ENCODE measurements around the gene MCHR1. TPM values are rescaled to one million over a fixed set of nuclear protein-coding genes. Genes with fewer than 3 reads are reported as not detected.
"Not testable (repeated sequence)": the region's sequence is repeated elsewhere in the genome, so short reads cannot be mapped to it uniquely, and the experiment has no call there.

MCHR1 gene
- total RNA-seq, 3 donors from 2014 or later = not detected

DNA sequence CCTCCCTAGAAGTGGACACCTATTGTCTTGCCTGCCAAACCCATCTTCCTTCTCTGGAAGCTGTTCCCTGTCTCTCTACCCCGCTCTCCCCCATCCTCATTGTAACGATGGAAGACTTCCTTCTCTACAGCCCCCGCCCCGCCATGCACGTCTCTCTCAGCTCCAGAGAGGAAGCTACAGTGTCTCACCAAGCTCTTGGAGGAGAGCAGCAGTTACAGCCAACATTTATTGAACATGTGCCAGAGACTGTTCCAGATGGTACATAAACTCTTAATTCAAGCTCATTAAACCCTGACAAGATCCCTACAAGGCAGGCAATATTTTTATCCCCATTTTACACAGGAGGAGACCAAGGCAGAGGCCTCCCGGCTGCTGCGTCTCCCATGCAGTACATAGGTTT, 15.1 kb downstream of the MCHR1 start:
- Mint-ChIP-seq H3K4me1 (ENCODE audit: low read depth) (no peaks in the 10 kb centered on the region), H3K4me3 (no peak overlapping the region), H3K36me3 (ENCODE audit: insufficient read depth) (no peaks in the 10 kb centered on the region), H3K9me3 (no peaks in the 10 kb centered on the region), H3K27me3 (ENCODE audit: low read depth) (no peaks in the 10 kb centered on the region)
- DNase-seq = no peak
- no peak for ATAC-seq

DNA sequence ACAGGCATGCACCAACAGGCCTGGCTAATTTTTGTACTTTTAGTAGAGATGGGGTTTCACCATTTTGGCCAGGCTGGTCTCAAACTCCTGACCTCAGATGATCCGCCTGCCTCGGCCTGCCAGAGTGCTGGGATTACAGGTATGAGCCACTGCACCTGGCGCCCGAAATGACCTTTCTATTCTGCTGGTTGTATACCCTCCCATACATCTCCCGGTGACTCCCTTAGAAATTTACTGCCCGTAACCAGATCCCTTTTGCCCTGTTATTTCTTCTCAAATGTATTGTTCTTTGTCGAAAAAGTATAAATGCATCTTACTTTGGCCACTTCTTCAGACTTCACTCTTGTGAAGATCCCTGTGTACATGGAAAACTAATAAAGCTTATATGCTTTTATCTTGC, 22.0 kb downstream of the MCHR1 start:
- Mint-ChIP-seq H3K36me3 (ENCODE audit: insufficient read depth) (no peaks in the 10 kb centered on the region), H3K9me3 (no peaks in the 10 kb centered on the region), H3K4me3 (no peak overlapping the region), H3K4me1 (ENCODE audit: low read depth) (peaks cover 12% of the 10 kb centered on the region), H3K27me3 (ENCODE audit: low read depth) (no peaks in the 10 kb centered on the region)
- DNase-seq (no peak), ATAC-seq (no peak)

DNA sequence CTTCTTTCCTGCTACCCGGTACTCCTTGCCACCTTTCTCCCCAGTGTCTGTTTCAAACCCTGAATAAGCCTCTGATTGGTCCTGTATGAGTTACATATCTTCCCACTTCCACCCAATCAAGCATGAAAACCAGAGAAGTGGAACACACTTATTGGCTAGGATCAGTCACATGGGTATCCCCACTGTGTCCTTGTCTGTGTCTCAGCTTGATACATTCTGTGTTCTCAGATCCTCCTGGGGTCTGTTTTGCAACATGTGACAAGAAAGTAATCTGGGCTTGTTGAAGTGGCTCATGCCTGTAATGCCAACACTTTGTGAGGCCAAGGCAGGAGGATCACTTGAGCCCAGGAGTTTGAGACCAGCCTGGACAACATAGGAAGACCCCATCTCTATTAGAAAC, 23.9 kb downstream of the MCHR1 start:
- H3K4me3 Mint-ChIP-seq = no peak overlapping the region
- peaks cover 12% of the 10 kb centered on the region for H3K4me1 Mint-ChIP-seq (ENCODE audit: low read depth)
- DNase-seq (no peak), ATAC-seq (no peak)
- no peaks in the 10 kb centered on the region for H3K27me3 Mint-ChIP-seq (ENCODE audit: low read depth)
- no peaks in the 10 kb centered on the region for H3K9me3 Mint-ChIP-seq
- no peaks in the 10 kb centered on the region for H3K36me3 Mint-ChIP-seq (ENCODE audit: insufficient read depth)

GRCh38 chr22:40703736-40704135, 24.5 kb downstream of the MCHR1 start:
- ATAC-seq = no peak
- H3K36me3 Mint-ChIP-seq (ENCODE audit: insufficient read depth) = no peaks in the 10 kb centered on the region
- DNase-seq = no peak
- H3K4me3 Mint-ChIP-seq = no peak overlapping the region
- H3K9me3 Mint-ChIP-seq = no peaks in the 10 kb centered on the region
- H3K4me1 Mint-ChIP-seq (ENCODE audit: low read depth) = peaks cover 12% of the 10 kb centered on the region
- no peaks in the 10 kb centered on the region for H3K27me3 Mint-ChIP-seq (ENCODE audit: low read depth)

DNA sequence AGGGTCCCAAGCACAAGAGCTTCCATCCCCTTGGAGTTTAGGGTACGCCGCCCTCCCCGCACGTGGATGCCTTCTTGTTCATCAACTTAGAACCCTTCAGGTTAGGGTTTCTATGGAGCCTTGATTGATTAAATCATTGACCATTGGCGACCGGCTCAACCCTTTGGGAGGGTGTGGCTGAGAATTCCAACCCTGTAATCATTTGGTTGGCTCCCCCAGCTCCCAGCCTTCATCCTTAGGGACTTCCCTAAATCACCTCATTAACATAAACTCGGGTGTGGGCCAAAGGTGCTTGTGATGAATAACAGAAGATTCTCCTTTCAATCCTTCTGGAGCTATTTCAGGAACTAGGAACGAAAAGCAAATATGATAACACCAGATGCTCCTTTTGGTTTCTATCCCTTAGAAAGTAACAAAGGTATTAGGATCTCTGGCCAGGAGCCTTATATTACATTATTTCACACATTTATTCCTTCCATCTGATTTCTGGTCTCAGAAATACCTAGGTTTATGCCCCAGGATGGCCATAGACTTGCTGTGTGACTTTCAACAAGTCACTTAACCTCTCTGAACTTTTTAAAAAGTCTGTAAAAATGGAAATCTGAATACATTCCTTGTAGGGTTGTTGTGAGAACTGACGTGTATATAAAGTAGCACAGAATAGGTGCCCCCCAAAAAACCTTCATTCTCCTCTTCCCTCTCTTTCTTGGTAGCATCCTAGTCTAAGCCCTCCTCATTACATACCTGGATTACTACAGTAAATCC, 26.8 kb downstream of the MCHR1 start:
- no peaks in the 10 kb centered on the region for H3K27me3 Mint-ChIP-seq (ENCODE audit: low read depth)
- no peaks in the 10 kb centered on the region for H3K36me3 Mint-ChIP-seq (ENCODE audit: insufficient read depth)
- no peak overlapping the region for H3K4me3 Mint-ChIP-seq

GRCh38 chr22:40707154-40707553, 27.9 kb downstream of the MCHR1 start:
- Mint-ChIP-seq H3K4me1 (ENCODE audit: low read depth) (peaks cover 18% of the 10 kb centered on the region), H3K27me3 (ENCODE audit: low read depth) (no peaks in the 10 kb centered on the region), H3K36me3 (ENCODE audit: insufficient read depth) (no peaks in the 10 kb centered on the region), H3K9me3 (no peaks in the 10 kb centered on the region), H3K4me3 (no peak overlapping the region)
- ATAC-seq (no peak), DNase-seq (no peak)

More for the DNA sequence above, 26.8 kb downstream of the MCHR1 start:
- DNase-seq (no peak), ATAC-seq (no peak)
- peaks cover 15% of the 10 kb centered on the region for H3K4me1 Mint-ChIP-seq (ENCODE audit: low read depth)
- H3K9me3 Mint-ChIP-seq = no peaks in the 10 kb centered on the region

- Mint-ChIP-seq H3K4me3 (no peak overlapping the region), H3K27me3 (ENCODE audit: low read depth) (no peaks in the 10 kb centered on the region), H3K36me3 (ENCODE audit: insufficient read depth) (no peaks in the 10 kb centered on the region), H3K4me1 (ENCODE audit: low read depth) (peaks cover 13% of the 10 kb centered on the region), H3K9me3 (no peaks in the 10 kb centered on the region)
- ATAC-seq = no peak
- no peak for DNase-seq
Measured at GRCh38 chr22:40708177-40708576, 28.9 kb downstream of the MCHR1 start.

DNA sequence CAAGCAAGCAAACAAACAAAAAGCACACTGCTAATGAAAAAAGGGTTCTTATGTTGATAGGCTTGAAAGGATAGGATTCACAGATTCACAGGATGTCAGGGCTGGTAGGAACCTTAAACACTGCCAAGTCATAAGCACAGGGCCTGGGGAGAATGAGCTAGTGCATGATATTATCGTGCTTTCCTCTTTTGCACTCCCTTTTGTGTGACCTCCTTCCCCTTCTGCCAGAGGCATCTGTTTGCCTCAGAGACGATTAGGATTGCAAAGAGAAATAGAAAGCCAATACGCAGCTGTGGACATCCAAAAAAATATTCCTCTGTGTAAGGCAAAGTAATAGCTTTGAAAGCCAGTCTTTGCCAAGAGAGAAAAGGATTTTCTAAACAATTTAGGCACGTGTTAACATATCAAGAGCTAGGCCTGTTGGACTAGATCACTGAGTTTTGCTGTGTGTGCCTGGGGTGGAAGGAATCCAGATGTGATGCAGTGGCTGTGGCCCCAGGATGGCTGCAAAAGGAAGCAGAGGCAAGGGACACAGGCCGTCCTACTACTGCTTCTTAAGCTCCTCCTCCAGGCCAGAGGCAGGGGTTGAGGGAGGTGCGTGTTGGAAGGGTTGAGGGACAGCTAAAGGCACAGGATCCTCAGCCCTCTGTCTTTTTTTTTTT, 30.6 kb downstream of the MCHR1 start:
- Mint-ChIP-seq H3K9me3 (no peaks in the 10 kb centered on the region), H3K4me1 (ENCODE audit: low read depth) (peaks cover 16% of the 10 kb centered on the region), H3K4me3 (no peak overlapping the region), H3K36me3 (ENCODE audit: insufficient read depth) (no peaks in the 10 kb centered on the region), H3K27me3 (ENCODE audit: low read depth) (no peaks in the 10 kb centered on the region)
- DNase-seq (no peak), ATAC-seq (no peak)

DNA sequence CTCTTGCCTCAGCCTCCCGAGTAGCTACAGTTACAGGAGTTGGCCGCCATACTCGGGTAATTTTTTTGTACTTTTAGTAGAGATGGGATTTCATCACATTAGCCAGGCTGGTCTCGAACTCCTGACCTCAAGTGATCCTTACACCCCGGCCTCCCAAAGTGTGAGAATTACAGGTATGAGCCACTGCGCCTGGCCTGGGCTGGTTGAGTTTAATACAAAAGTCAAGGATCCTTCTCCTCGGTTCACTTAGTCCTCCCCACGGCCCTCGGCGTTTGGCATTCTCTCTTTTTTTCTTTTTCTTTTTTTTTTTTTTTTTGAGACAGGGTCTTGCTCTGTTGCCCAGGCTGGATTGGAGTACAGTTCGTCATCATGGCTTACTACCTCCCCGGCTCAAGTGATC, 33.0 kb downstream of the MCHR1 start:
- no peak overlapping the region for H3K4me3 Mint-ChIP-seq
- no peaks in the 10 kb centered on the region for H3K27me3 Mint-ChIP-seq (ENCODE audit: low read depth)
- no peak for ATAC-seq
- no peak for DNase-seq
- peaks cover 16% of the 10 kb centered on the region for H3K4me1 Mint-ChIP-seq (ENCODE audit: low read depth)
- H3K9me3 Mint-ChIP-seq = no peaks in the 10 kb centered on the region
- H3K36me3 Mint-ChIP-seq (ENCODE audit: insufficient read depth) = no peaks in the 10 kb centered on the region

- peaks cover 22% of the 10 kb centered on the region for H3K4me1 Mint-ChIP-seq (ENCODE audit: low read depth)
- ATAC-seq (no peak), DNase-seq (no peak)
- H3K27me3 Mint-ChIP-seq (ENCODE audit: low read depth) = no peaks in the 10 kb centered on the region
- no peaks in the 10 kb centered on the region for H3K9me3 Mint-ChIP-seq
- no peaks in the 10 kb centered on the region for H3K36me3 Mint-ChIP-seq (ENCODE audit: insufficient read depth)
- H3K4me3 Mint-ChIP-seq = no peak overlapping the region
Measured at GRCh38 chr22:40714499-40715337, 35.4 kb downstream of the MCHR1 start.

DNA sequence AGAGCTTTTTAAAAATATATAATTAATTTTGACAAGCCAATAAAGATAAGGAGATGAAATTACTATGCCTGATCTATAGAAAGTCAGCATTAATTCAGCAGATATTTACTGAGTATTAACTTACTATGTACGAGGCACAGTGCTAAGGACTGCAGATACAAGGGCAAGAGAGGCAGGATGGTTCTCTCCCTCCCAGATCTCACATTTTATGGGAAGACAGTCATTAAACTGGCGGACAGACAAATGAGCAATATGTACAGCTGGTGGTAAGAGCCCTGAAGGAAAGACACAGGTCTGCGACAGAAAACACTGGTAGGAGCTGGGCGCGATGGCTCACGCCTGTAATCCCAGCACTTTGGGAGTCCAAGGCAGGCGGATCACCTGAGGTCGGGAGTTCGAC, 36.8 kb downstream of the MCHR1 start:
- no peak for ATAC-seq
- no peak for DNase-seq
- Mint-ChIP-seq H3K27me3 (ENCODE audit: low read depth) (no peaks in the 10 kb centered on the region), H3K9me3 (no peaks in the 10 kb centered on the region), H3K4me3 (no peak overlapping the region), H3K36me3 (ENCODE audit: insufficient read depth) (no peaks in the 10 kb centered on the region), H3K4me1 (ENCODE audit: low read depth) (peaks cover 18% of the 10 kb centered on the region)

- not testable (repeated sequence) for H3K27me3 Mint-ChIP-seq (ENCODE audit: low read depth); ATAC-seq; H3K36me3 Mint-ChIP-seq (ENCODE audit: insufficient read depth); DNase-seq; H3K4me3 Mint-ChIP-seq; H3K9me3 Mint-ChIP-seq
- peaks cover 13% of the 10 kb centered on the region for H3K4me1 Mint-ChIP-seq (ENCODE audit: low read depth)
Measured at GRCh38 chr22:40717657-40718056, 38.4 kb downstream of the MCHR1 start.

DNA sequence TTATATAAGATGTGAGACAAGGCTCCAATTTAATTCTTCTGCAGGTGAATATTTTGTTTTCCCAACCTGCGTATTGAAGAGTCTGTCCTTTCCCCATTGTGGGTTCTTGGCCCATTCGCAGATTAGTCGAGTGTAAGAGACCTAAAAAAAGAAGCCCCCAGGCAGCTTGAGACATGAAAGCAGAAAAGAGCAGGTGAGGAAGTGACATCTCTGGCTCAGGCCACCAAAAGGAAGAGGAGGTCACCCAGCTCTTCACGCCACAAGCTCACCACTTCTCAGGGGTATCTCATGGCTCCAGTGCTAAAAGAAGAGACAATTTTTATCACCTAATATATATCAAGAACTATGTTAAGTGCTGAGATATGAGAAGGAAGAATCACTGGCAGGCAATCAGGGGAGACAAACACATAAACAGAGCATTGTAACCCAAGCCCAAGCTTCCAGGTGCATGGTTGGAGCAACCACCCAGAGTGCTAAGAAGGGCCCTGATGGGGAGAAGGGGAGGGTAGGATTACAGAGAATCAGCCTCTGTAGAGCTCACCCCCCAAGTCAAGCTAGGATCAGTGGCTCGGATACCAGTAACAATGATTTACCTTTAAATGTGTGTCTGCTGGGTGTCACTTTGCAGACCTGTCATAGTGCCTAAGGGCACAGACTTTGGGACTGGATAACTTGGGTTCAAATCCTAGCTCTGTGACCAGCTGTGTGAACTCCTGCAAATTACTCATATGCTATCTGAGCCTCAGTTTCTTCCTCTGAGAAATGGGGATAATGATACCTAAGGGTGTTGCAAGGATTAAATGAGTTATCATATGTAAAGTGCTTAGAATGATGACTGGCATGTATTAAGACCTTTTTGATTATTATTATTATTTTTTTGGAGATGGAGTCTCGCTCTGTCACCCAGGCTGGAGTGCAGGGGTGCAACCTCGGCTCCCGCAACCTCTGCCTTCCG, 39.2 kb downstream of the MCHR1 start:
- DNase-seq = no peak
- Mint-ChIP-seq H3K27me3 (ENCODE audit: low read depth) (no peaks in the 10 kb centered on the region), H3K36me3 (ENCODE audit: insufficient read depth) (no peaks in the 10 kb centered on the region), H3K4me3 (no peak overlapping the region), H3K9me3 (no peaks in the 10 kb centered on the region), H3K4me1 (ENCODE audit: low read depth) (peaks cover 16% of the 10 kb centered on the region)
- no peak for ATAC-seq

- no peaks in the 10 kb centered on the region for H3K9me3 Mint-ChIP-seq
- H3K27me3 Mint-ChIP-seq (ENCODE audit: low read depth) = no peaks in the 10 kb centered on the region
- H3K4me1 Mint-ChIP-seq (ENCODE audit: low read depth) = peaks cover 14% of the 10 kb centered on the region
- ATAC-seq = no peak
- no peak overlapping the region for H3K4me3 Mint-ChIP-seq
- DNase-seq = no peak
- no peaks in the 10 kb centered on the region for H3K36me3 Mint-ChIP-seq (ENCODE audit: insufficient read depth)
Measured at GRCh38 chr22:40719599-40719998, 40.3 kb downstream of the MCHR1 start.
